Nasal cavity respiratory epithelium epithelial cell of viscerocranial mucosa (primary cell): Measurements from ENCODE around the gene ZNF560. TPM values are rescaled to one million over a fixed set of nuclear protein-coding genes. Genes with fewer than 3 reads are reported as not detected.

Experiments used
- total RNA-seq: library from RNA; depleted of rRNA; stranded (reverse); fragments of >200 nt; gene quantifications from 2 replicates; pipeline ENCODE4 v1.2.3, GENCODE V29; 2014

The ZNF560 gene
- total RNA-seq: 1.6 and 2.7 TPM in 2 replicates

DNA sequence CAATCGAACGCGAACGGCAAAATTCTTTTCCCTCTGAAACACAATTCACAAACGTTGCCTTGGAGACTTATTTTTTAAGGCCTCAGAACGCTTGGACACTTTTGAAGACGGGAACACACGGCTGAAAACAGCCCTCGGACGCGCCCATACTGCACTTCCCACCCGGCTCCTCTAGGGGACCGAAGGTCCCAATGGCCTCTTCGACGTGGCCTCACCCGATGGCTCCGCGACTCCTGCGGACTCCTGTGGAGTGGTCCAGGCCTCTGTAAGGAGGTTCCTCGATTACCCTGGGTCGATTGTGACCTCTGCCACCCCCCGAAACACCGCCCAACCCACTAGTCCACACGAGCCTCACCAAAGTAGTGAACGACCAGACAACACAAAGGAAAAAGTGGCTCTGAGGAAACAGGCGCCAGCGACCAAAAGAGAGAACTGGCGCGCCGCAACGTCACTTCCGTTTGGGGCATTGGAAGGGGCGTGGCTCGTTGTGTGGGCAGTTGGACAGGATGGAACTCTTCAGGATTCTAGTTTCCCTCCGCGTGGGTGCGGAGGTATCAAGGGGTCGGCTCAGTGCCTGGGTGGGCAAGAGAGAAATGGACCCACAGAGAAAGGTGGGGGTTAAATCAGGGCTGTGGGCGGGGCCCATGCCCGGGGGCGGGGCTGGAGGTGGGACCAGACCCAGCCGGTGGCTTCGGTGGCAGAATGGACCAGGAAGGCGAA, at the start of gene ZNF560:
ZNF560 (minus strand) TSS at position 434 of the 720 bp plus-strand sequence. CDS start 23,303 bp downstream, outside the sequence.

DNA sequence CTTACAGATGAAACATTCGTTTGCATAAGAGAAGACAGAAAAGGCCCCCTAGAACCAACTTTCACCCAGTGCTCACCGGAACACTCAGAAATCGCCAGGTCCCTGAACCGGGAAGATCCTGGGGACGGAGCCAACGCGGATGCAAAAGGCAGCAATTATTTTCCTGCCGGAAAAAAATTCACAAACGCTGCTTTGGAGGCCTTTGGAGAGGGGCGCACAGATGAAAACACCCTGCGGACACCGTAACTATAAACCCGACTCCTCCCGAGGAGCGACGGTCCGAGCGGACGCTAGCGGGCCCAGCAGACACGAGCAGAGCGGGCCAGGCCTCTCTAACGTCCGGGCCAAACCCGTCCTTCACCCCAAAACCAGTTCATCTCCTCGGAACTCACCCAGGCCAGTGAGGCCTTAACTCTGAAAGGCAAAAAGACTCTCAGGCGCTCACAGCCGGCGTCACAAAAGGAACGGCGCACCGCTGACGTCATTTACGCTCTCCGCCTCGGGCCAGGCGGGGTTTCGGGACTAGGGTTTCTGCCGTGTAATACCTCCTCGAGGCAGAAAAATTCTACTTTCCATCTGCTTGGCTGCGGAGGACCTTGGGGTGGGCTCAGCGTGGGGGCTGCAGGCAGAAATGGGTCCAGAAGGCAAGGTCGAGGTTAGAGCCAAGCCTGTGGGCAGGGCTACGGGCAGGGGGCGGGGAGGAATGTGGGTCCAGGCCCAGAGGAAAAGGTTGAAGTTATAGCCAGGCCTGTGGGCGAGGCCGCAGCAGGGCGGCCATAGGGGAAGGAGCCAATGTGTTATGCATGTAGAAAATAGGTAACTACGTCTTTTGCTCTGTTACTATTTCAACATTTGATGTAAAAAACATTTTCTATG, 40.0 kb upstream of the ZNF560 start, which contains the start of gene ZNF426:
ZNF426 (minus strand) TSS at position 463 of the 876 bp plus-strand sequence. CDS start 2,413 bp downstream, outside the sequence.

GRCh38 chr19:9435279-9436268, 62.8 kb downstream of the ZNF560 start, which contains the start of gene ZNF266:
ZNF266 (minus strand) TSS chr19:9435573; CDS start chr19:9420089, 15,484 bp downstream.

Other genes starting within 250 kb of the ZNF560 start
- not detected in 2 replicates for gene OR7E24, start 247.7 kb downstream of the ZNF560 start, total RNA-seq
- 19.3 and 24.9 TPM in 2 replicates for gene ZNF699, start 188.8 kb downstream of the ZNF560 start, total RNA-seq
- gene ZNF559, start 174.4 kb downstream of the ZNF560 start, total RNA-seq: 6.2 and 21.6 TPM in 2 replicates
- gene ZNF177, start 135.6 kb downstream of the ZNF560 start, total RNA-seq: 0.68 and 2.3 TPM in 2 replicates
- gene ZNF266, start 63.0 kb downstream of the ZNF560 start, total RNA-seq: 10.3 and 14.1 TPM in 2 replicates
- gene ZNF426, start 40.0 kb upstream of the ZNF560 start, total RNA-seq: 26.3 and 26.7 TPM in 2 replicates
- 80.0 and 125 TPM in 2 replicates for gene ZNF121, start 85.9 kb upstream of the ZNF560 start, total RNA-seq
- gene ZNF561, start 122.6 kb upstream of the ZNF560 start, total RNA-seq: 121 and 134 TPM in 2 replicates
- 66.0 and 82.0 TPM in 2 replicates for gene ZNF562, start 176.5 kb upstream of the ZNF560 start, total RNA-seq